Measurements from ENCODE around the gene ATP5MG. TPM values are rescaled to one million over a fixed set of nuclear protein-coding genes. Genes with fewer than 3 reads are reported as not detected.
A peak's percentile ranks its signal among the peaks of the same experiment; 100 is the strongest.

ATP5MG gene
- total and polyA plus RNA-seq, 2 of the 4 experiments (the other 2 are of a cell fraction): 144 to 219 TPM

DNA sequence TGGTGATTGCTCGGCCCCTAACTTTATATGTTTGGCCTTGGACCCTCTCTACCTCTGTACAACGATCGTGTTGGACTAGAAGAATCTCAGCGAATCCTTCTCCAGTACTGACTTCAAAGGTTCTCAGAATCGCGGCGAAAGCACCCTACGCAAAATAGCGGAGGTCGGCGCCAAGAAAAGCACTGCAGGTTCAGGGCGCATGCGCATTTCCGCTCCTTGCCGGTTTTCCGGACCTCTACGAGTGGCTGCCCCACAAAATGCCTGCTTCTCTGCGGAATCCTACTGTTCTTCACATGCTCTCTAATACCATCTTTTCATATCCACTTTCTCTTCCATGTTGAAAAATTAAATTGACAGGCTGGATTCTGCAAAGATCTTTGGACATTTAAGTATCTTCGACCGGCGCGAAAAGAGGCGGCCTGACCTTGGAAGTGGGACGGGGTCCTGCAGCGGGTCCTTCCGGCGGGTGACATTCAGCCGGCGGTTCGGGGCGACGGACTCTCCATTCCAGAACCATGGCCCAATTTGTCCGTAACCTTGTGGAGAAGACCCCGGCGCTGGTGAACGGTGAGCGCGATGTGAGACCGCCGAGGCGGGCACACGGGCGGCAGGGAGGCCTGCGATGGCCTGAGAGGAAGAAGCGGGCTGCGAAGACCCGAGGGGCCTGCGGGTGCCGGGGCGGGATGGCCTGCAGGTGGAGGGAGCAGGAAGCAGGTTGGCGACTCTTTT lies at the start of gene ATP5MG (continued):
- TF ChIP-seq, protein P1, sequence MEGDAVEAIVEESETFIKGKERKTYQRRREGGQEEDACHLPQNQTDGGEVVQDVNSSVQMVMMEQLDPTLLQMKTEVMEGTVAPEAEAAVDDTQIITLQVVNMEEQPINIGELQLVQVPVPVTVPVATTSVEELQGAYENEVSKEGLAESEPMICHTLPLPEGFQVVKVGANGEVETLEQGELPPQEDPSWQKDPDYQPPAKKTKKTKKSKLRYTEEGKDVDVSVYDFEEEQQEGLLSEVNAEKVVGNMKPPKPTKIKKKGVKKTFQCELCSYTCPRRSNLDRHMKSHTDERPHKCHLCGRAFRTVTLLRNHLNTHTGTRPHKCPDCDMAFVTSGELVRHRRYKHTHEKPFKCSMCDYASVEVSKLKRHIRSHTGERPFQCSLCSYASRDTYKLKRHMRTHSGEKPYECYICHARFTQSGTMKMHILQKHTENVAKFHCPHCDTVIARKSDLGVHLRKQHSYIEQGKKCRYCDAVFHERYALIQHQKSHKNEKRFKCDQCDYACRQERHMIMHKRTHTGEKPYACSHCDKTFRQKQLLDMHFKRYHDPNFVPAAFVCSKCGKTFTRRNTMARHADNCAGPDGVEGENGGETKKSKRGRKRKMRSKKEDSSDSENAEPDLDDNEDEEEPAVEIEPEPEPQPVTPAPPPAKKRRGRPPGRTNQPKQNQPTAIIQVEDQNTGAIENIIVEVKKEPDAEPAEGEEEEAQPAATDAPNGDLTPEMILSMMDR (conservative IDR thresholded peaks at IDR 0.05; ENCODE audit: low read depth, low read length): no peak

DNA sequence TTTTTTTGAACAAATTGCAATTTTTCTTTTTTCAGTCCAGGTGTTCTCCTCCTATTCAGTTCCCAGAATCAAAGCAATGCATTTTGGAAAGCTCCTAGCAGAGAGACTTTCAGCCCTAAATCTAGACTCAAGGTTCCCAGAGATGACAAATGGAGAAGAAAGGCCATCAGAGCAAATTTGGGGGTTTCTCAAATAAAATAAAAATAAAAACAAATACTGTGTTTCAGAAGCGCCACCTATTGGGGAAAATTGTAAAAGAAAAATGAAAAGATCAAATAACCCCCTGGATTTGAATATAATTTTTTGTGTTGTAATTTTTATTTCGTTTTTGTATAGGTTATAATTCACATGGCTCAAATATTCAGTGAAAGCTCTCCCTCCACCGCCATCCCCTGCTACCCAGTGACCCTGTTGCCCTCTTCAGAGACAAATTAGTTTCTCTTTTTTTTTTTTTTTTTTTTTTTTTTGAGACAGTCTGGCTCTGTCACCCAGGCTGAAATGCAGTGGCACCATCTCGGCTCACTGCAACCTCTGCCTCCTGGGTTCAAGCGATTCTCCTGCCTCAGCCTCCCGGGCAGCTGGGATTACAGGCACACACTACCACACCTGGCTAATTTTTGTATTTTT lies 48.2 kb upstream of the ATP5MG start:
- H3K56ac ChIP-seq (ENCODE audit: extremely low read depth, insufficient read depth, low read length): no peak overlapping the region
- ChIA-PET POLR2A (ENCODE audit: unreplicated experiment) (no interaction called here), CTCF (interaction anchor here (0.6 to 2.0 kb wide), 3 partner anchors 52 to 207 kb away, joined by 3 to 11 read pairs (median 3); no protein-coding TSS in a partner anchor)
- no peak for TF ChIP-seq BHLHE40 (IDR thresholded peaks at IDR 0.05; ENCODE audit: low read depth, low read length)
- no peak for TF ChIP-seq MAFK (IDR thresholded peaks at IDR 0.05; ENCODE audit: low read depth, low read length)
- TF ChIP-seq, protein P1 (conservative IDR thresholded peaks at IDR 0.05; ENCODE audit: low read depth, low read length): peak; percentile 63
- TF ChIP-seq SMC3 (IDR thresholded peaks at IDR 0.05; ENCODE audit: low read depth, low read length): peak; percentile 54
- peak; percentile 45 for TF ChIP-seq RAD21 (IDR thresholded peaks at IDR 0.05; ENCODE audit: low read length)
- no peak overlapping the region for H3K18ac ChIP-seq (ENCODE audit: low read depth, low read length)
- no peak overlapping the region for H4K8ac ChIP-seq (ENCODE audit: low read depth in 2 of 2, low read length in 2 of 2)
- peaks cover 11% of the 10 kb centered on the region for H3K27me3 ChIP-seq (ENCODE audit: control insufficient read depth, insufficient read depth, low read length)
- H3K14ac ChIP-seq (replicated peaks; ENCODE audit: low read depth, low read length): no peak overlapping the region
- no peak overlapping the region for H2AFZ ChIP-seq (replicated peaks; ENCODE audit: low read length, poor library complexity)
- no peak overlapping the region for H2BK5ac ChIP-seq (ENCODE audit: low read depth, low read length, poor library complexity, severe bottlenecking)
- DNase-seq: peak; percentile 5
- no peak for ATAC-seq (ENCODE audit: low read depth)
- no peak overlapping the region for H3K27ac ChIP-seq (ENCODE audit: insufficient read depth, low read length)
- H3K4me1 ChIP-seq (ENCODE audit: control insufficient read depth, insufficient read depth, low read length): no peaks in the 10 kb centered on the region
- H4K91ac ChIP-seq (ENCODE audit: insufficient read depth, low read depth, low read length): no peak overlapping the region
- H2BK15ac ChIP-seq (ENCODE audit: low read depth, low read length): no peak overlapping the region
- H3K36me3 ChIP-seq (ENCODE audit: control insufficient read depth, insufficient read depth, low read length): no peaks in the 10 kb centered on the region
- H3K23ac ChIP-seq (ENCODE audit: low read depth, low read length): no peak overlapping the region
- BruUV-seq (replicated peaks): no TSS peak
- in situ Hi-C loops (cut with MboI; ENCODE audit: low sequenced_read_pairs) (loop anchor here (10.0 to 25.0 kb wide), 2 partner anchors 208 to 991 kb away; no protein-coding TSS in a partner anchor), intact Hi-C loops (cut with micrococcal nuclease) (loop anchor here (1.0 kb wide), 2 partner anchors 155 to 208 kb away; no protein-coding TSS in a partner anchor), dilution Hi-C loops (cut with HindIII; ENCODE audit: low sequenced_read_pairs, unreplicated experiment) (no loop called here)
- no peak overlapping the region for H2AK9ac ChIP-seq (replicated peaks; ENCODE audit: low read depth, low read length, poor library complexity)
- no peaks in the 10 kb centered on the region for H3K9me1 ChIP-seq (ENCODE audit: insufficient read depth, low read length)
- no CpG with 5 or more reads among the region's 6 CpGs for WGBS, 2 experiments (ENCODE audit: extremely low coverage in 2 of 2, insufficient read length in 1 of 2)
- no peak overlapping the region for H2AK5ac ChIP-seq (ENCODE audit: low read depth, low read length)
- H4K5ac ChIP-seq (ENCODE audit: low read depth, low read length): no peak overlapping the region
- no peak overlapping the region for H2BK20ac ChIP-seq (ENCODE audit: low read depth, low read length)
- H3K9me3 ChIP-seq (ENCODE audit: control insufficient read depth, insufficient read depth, low read length): no peaks in the 10 kb centered on the region
- H3K79me1 ChIP-seq (ENCODE audit: low read depth in 1 of 2, low read length in 2 of 2): no peaks in the 10 kb centered on the region
- no peak overlapping the region for H3K4ac ChIP-seq (ENCODE audit: low read depth, low read length)
- no peak overlapping the region for H3K4me3 ChIP-seq (ENCODE audit: insufficient read depth, low read depth, low read length)
- no peak overlapping the region for H3K9ac ChIP-seq (ENCODE audit: low read depth, low read length)
- no peaks in the 10 kb centered on the region for H4K20me1 ChIP-seq (ENCODE audit: insufficient read depth, low read length)
- no peak overlapping the region for H3K4me2 ChIP-seq (ENCODE audit: low read depth, low read length)
- H2BK120ac ChIP-seq (ENCODE audit: low read depth, low read length): no peak overlapping the region
